Peyer's patch (tissue), 4 donors: ENCODE data around the gene NSRP1.

Source experiments
- POLR2A ChIP-seq, 2 donors: fragments of 450-650 bp; IDR thresholded peaks; one replicate each; pipeline ENCODE4 v1.5.1; 2017; ENCODE audit warnings: antibody characterized with exemption in 2 of 2, mild to moderate bottlenecking in 2 of 2, moderate library complexity in 2 of 2
- TF ChIP-seq, protein P1 (sequence below), 6 experiments: fragments of 450-650 bp in 4 of 6; fragments of 200-600 bp in 2 of 6; sonication (generic) in 1 of 6; IDR thresholded peaks; one replicate each; pipeline ENCODE4 v1.5.1; 2017 to 2019; ENCODE audit warnings: antibody characterized with exemption in 6 of 6, mild to moderate bottlenecking in 3 of 6, moderate library complexity in 1 of 6

DNA sequence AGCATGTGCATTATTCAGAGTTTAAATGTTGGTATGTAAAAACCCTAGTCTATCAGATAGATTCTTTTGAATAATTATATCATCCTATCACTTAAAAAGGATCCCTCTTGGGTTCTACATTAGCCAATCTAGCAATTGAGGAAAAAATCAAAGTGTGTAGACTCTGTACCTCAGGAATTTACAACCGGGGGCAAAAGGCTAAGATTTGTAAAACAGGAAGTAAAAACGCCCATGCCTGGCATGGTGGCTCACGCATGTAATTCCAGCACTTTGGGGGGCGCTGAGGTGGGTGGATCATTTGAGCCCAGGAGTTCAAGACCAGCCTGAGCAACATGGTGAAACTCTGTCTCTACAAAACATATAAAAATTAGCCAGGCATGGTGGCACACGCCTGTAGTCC, 60.2 kb downstream of the NSRP1 start:
- TF ChIP-seq, protein P1, sequence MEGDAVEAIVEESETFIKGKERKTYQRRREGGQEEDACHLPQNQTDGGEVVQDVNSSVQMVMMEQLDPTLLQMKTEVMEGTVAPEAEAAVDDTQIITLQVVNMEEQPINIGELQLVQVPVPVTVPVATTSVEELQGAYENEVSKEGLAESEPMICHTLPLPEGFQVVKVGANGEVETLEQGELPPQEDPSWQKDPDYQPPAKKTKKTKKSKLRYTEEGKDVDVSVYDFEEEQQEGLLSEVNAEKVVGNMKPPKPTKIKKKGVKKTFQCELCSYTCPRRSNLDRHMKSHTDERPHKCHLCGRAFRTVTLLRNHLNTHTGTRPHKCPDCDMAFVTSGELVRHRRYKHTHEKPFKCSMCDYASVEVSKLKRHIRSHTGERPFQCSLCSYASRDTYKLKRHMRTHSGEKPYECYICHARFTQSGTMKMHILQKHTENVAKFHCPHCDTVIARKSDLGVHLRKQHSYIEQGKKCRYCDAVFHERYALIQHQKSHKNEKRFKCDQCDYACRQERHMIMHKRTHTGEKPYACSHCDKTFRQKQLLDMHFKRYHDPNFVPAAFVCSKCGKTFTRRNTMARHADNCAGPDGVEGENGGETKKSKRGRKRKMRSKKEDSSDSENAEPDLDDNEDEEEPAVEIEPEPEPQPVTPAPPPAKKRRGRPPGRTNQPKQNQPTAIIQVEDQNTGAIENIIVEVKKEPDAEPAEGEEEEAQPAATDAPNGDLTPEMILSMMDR (IDR thresholded peaks at IDR 0.05), result no peak
- TF ChIP-seq POLR2A (IDR thresholded peaks at IDR 0.05), result no peak
